Natural killer cell treated with Interleukin-12 subunit alpha and Interleukin-12 subunit beta and Interleukin-15 and Interleukin-18, amount 100 ng/mL, for 72 hours (primary cell): ENCODE measurements around the gene ZNF81. TPM values are rescaled to one million over a fixed set of nuclear protein-coding genes. Genes with fewer than 3 reads are reported as not detected.

Experiments
- ATAC-seq, 2 donors: fragments of 150-1000 bp; cut with Tn5 transposase in 1 of 2; sonication (Bioruptor Pico), chemical (Tn5 transposase) in 1 of 2; 2 replicates each; pipeline ENCODE4 v1.10.0; 2021
- DNase-seq: peaks from one replicate; pipeline ENCODE4 v3.0.0; 2022; ENCODE audit warnings: low spot score
- H3K27ac Mint-ChIP-seq, 2 donors: 1 replicate in 1 of 2; 2 replicates in 1 of 2; pipeline ENCODE4 v1.8.0; 2022; ENCODE audit warnings: mixed read lengths in 2 of 2, mild to moderate bottlenecking in 1 of 2, moderate library complexity in 1 of 2
- H3K27me3 Mint-ChIP-seq, 2 donors: 1 replicate in 1 of 2; 2 replicates in 1 of 2; pipeline ENCODE4 v1.8.0; 2022; ENCODE audit warnings: mixed read lengths in 2 of 2
- H3K36me3 Mint-ChIP-seq: one replicate; pipeline ENCODE4 v1.8.0; 2022; ENCODE audit warnings: mixed read lengths
- H3K4me1 Mint-ChIP-seq, 2 donors: 1 replicate in 1 of 2; 2 replicates in 1 of 2; pipeline ENCODE4 v1.8.0; 2022; ENCODE audit warnings: low read depth in 2 of 2, mixed read lengths in 2 of 2, mild to moderate bottlenecking in 1 of 2
- H3K4me3 Mint-ChIP-seq: one replicate; pipeline ENCODE4 v1.8.0; 2022; ENCODE audit warnings: mixed read lengths
- H3K9me3 Mint-ChIP-seq: 2 replicates; pipeline ENCODE4 v1.8.0; 2022; ENCODE audit warnings: mixed read lengths
- total RNA-seq, 2 donors: library from RNA; stranded (reverse); gene quantifications; one replicate each; pipeline ENCODE4 v1.2.3, GENCODE V29; 2022

ZNF81 gene
- total RNA-seq, 2 donors from 2014 or later = 13.3 to 17.9 TPM

- DNase-seq (no peak), ATAC-seq (no peak)
- peaks cover 0 to 4% of the 10 kb centered on the region in 2 donors for H3K27me3 Mint-ChIP-seq
- no peaks in the 10 kb centered on the region for H3K9me3 Mint-ChIP-seq
- no peak overlapping the region for H3K4me3 Mint-ChIP-seq
- no peaks in the 10 kb centered on the region for H3K36me3 Mint-ChIP-seq
- peak overlapping the region in 1 of 2 donors; percentile 13 for H3K27ac Mint-ChIP-seq
- H3K4me1 Mint-ChIP-seq = no peaks in the 10 kb centered on the region
Observed at GRCh38 chrX:47859686-47860085, 23.0 kb downstream of the ZNF81 start.

DNA sequence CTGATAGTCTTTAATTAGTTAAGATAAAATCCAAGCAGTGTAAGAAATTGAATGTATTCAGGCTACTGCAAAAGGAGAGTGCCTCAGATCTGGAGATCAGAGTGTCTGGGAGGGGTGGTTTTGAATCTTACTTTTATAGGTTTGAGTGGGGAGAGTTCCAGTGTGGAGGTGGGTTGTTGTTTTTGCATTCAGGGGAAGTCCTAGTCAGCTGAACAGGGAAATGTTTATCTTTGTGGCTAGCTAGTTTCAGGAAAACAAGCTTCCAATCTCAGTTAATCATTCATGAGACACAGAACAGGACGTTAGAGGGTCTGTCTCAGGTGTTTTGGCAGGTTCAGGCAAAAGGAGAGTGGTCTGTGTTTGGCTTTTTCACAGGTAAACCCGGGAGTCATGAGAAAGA, 26.0 kb downstream of the ZNF81 start:
- Mint-ChIP-seq H3K27ac (no peak overlapping the region), H3K4me3 (no peak overlapping the region), H3K9me3 (no peaks in the 10 kb centered on the region), H3K27me3 (peaks cover 0 to 2% of the 10 kb centered on the region in 2 donors), H3K36me3 (no peaks in the 10 kb centered on the region), H3K4me1 (no peaks in the 10 kb centered on the region)
- DNase-seq (no peak), ATAC-seq (no peak)

DNA sequence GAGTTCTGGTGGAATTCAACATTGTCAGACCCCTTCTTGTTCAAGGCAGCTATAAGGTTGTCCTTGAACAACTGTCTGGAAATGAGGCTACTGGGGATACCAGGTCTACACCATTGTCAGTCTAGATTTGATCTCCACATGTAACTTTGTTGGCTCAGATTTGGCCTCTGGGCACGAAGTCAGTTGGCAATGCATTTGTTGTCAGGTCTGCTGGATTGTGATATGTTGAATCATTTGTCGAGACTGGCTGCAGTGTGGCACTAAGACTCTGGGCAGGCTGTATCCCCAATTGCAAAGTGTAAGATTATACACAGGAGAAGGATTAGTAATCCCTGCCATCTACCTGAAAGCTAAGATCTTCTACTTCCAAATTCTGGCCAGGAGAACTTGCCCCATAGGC, 26.5 kb downstream of the ZNF81 start:
- ATAC-seq (no peak), DNase-seq (no peak)
- Mint-ChIP-seq H3K4me3 (no peak overlapping the region), H3K27me3 (peaks cover 0 to 2% of the 10 kb centered on the region in 2 donors), H3K4me1 (no peaks in the 10 kb centered on the region), H3K36me3 (no peaks in the 10 kb centered on the region), H3K9me3 (no peaks in the 10 kb centered on the region), H3K27ac (no peak overlapping the region)

GRCh38 chrX:47864300-47864699, 27.6 kb downstream of the ZNF81 start:
- H3K4me1 Mint-ChIP-seq = no peaks in the 10 kb centered on the region
- no peak overlapping the region for H3K4me3 Mint-ChIP-seq
- no peak overlapping the region for H3K27ac Mint-ChIP-seq
- peaks cover 0 to 5% of the 10 kb centered on the region in 2 donors for H3K27me3 Mint-ChIP-seq
- H3K36me3 Mint-ChIP-seq = no peaks in the 10 kb centered on the region
- DNase-seq (no peak), ATAC-seq (no peak)
- no peaks in the 10 kb centered on the region for H3K9me3 Mint-ChIP-seq

DNA sequence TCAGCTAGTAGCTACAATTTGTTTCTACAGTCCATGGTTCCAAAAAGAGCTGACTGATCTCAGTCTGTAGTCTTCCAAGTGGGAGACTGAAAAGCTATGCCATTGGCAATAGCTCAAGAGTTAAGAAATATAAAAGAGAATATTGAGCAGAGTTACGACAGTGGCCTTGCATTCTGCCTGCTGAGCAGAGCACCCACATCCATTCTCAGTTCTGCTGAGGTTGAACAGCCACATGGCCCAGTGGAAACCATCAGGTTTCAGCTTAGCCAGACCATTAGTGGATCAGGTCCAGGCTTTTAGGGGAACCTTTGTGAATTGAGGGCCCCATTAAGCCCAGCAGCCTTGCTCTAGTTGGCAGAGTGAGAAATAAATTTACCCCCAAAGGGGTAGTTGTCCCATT, 28.1 kb downstream of the ZNF81 start:
- H3K9me3 Mint-ChIP-seq = no peaks in the 10 kb centered on the region
- peaks cover 0 to 5% of the 10 kb centered on the region in 2 donors for H3K27me3 Mint-ChIP-seq
- no peaks in the 10 kb centered on the region for H3K4me1 Mint-ChIP-seq
- no peak overlapping the region for H3K4me3 Mint-ChIP-seq
- H3K27ac Mint-ChIP-seq = no peak overlapping the region
- DNase-seq (no peak), ATAC-seq (no peak)
- no peaks in the 10 kb centered on the region for H3K36me3 Mint-ChIP-seq

GRCh38 chrX:47873123-47873522, 36.4 kb downstream of the ZNF81 start:
- no peak overlapping the region for H3K27ac Mint-ChIP-seq
- H3K9me3 Mint-ChIP-seq = peaks cover 3% of the 10 kb centered on the region
- no peak for DNase-seq
- H3K4me3 Mint-ChIP-seq = no peak overlapping the region
- no peak for ATAC-seq
- H3K4me1 Mint-ChIP-seq = peaks cover 0 to 5% of the 10 kb centered on the region in 2 donors
- H3K36me3 Mint-ChIP-seq = peaks cover 11% of the 10 kb centered on the region
- peaks cover 0 to 3% of the 10 kb centered on the region in 2 donors for H3K27me3 Mint-ChIP-seq

DNA sequence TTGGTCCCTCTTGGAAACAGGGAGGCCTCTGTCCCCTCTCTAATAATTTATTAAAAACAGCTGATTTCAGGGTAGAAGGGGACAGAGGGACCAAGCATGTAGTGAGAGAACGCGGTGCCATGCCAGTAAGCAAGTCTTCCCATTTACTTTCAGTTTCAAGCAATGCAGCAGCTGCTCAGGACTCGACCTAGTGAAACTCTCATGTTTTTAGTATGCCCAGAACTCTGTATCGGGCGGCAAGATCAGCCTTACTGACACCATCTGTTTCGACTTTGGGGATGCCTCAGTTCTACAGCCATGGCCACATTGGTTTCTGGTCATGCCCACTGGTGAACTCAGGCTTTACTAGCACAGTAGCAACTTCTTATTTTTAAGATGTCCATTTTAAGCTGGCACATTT, 40.6 kb downstream of the ZNF81 start:
- ATAC-seq (no peak), DNase-seq (no peak)
- H3K4me1 Mint-ChIP-seq = peaks cover 0 to 14% of the 10 kb centered on the region in 2 donors
- H3K27ac Mint-ChIP-seq = no peak overlapping the region
- peaks cover 12% of the 10 kb centered on the region for H3K36me3 Mint-ChIP-seq
- H3K9me3 Mint-ChIP-seq = peaks cover under 1% of the 10 kb centered on the region
- H3K27me3 Mint-ChIP-seq = no peaks in the 10 kb centered on the region
- H3K4me3 Mint-ChIP-seq = no peak overlapping the region

DNA sequence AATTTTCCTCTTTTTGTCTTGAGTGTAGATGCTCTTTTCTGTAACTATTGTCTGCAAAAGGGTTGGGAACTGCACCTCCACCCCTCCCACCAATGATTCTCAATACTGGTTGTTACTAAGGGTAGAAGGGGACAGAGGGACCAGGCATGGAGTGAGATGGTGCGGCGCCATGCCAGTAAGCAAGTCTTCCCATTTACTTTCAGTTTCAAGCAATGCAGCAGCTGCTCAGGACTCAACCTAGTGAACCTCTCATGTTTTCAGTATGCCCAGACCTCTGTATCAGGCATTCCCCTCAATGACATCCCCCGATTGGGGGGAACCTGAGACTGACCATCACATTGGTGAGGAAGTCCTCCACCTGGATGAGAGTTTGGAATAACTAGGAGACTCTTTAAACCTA, 41.5 kb downstream of the ZNF81 start:
- Mint-ChIP-seq H3K27ac (no peak overlapping the region), H3K4me1 (peaks cover 0 to 14% of the 10 kb centered on the region in 2 donors), H3K9me3 (no peaks in the 10 kb centered on the region), H3K27me3 (no peaks in the 10 kb centered on the region), H3K4me3 (no peak overlapping the region), H3K36me3 (peaks cover 12% of the 10 kb centered on the region)
- ATAC-seq (no peak), DNase-seq (no peak)

- Mint-ChIP-seq H3K4me3 (no peak overlapping the region), H3K4me1 (peaks cover 0 to 14% of the 10 kb centered on the region in 2 donors)
Observed at GRCh38 chrX:47879463-47879862, 42.8 kb downstream of the ZNF81 start.

GRCh38 chrX:47880927-47881326, 44.2 kb downstream of the ZNF81 start:
- Mint-ChIP-seq H3K36me3 (peaks cover 6% of the 10 kb centered on the region), H3K4me1 (peaks cover 0 to 14% of the 10 kb centered on the region in 2 donors), H3K27ac (no peak overlapping the region), H3K4me3 (no peak overlapping the region), H3K9me3 (no peaks in the 10 kb centered on the region), H3K27me3 (no peaks in the 10 kb centered on the region)
- DNase-seq (no peak), ATAC-seq (no peak)

More at GRCh38 chrX:47879463-47879862, 42.8 kb downstream of the ZNF81 start:
- DNase-seq (no peak), ATAC-seq (no peak)
- Mint-ChIP-seq H3K27ac (no peak overlapping the region), H3K9me3 (no peaks in the 10 kb centered on the region), H3K36me3 (peaks cover 6% of the 10 kb centered on the region), H3K27me3 (no peaks in the 10 kb centered on the region)

GRCh38 chrX:47885501-47885900, 48.8 kb downstream of the ZNF81 start:
- H3K4me3 Mint-ChIP-seq = no peak overlapping the region
- ATAC-seq = no peak

GRCh38 chrX:47898024-47898423, 61.3 kb downstream of the ZNF81 start:
- DNase-seq (no peak), ATAC-seq (no peak)
- H3K9me3 Mint-ChIP-seq = no peaks in the 10 kb centered on the region
- no peak overlapping the region for H3K4me3 Mint-ChIP-seq
- H3K27me3 Mint-ChIP-seq = no peaks in the 10 kb centered on the region
- H3K36me3 Mint-ChIP-seq = no peaks in the 10 kb centered on the region
- no peak overlapping the region for H3K27ac Mint-ChIP-seq
- H3K4me1 Mint-ChIP-seq = no peaks in the 10 kb centered on the region

More at GRCh38 chrX:47885501-47885900, 48.8 kb downstream of the ZNF81 start:
- no peak for DNase-seq
- H3K27ac Mint-ChIP-seq = no peak overlapping the region
- H3K36me3 Mint-ChIP-seq = peaks cover 13% of the 10 kb centered on the region
- no peaks in the 10 kb centered on the region for H3K9me3 Mint-ChIP-seq
- no peaks in the 10 kb centered on the region for H3K27me3 Mint-ChIP-seq
- no peaks in the 10 kb centered on the region for H3K4me1 Mint-ChIP-seq

DNA sequence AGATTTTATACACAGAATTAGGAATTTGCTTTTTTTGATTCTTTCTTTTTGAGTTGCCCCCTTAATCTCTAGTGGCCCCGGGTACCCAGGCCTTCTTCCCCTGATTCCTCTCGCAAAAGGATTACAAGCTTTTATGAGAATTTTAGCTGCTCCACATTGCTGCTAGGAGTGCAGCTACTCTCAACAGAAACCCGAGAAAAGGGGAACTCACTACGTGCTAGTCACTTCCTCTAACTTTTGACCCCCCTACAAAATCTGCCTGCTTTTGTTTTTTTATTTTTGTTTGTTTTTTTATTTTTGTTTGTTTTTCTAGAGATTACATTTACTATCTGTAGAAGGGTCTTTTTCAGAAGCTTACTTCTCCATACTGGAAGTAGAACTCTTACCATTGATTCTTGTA, 64.1 kb downstream of the ZNF81 start:
- no peaks in the 10 kb centered on the region for H3K36me3 Mint-ChIP-seq
- H3K4me3 Mint-ChIP-seq = no peak overlapping the region
- no peaks in the 10 kb centered on the region for H3K9me3 Mint-ChIP-seq
- DNase-seq (no peak), ATAC-seq (no peak)
- no peak overlapping the region for H3K27ac Mint-ChIP-seq
- no peaks in the 10 kb centered on the region for H3K27me3 Mint-ChIP-seq
- no peaks in the 10 kb centered on the region for H3K4me1 Mint-ChIP-seq

DNA sequence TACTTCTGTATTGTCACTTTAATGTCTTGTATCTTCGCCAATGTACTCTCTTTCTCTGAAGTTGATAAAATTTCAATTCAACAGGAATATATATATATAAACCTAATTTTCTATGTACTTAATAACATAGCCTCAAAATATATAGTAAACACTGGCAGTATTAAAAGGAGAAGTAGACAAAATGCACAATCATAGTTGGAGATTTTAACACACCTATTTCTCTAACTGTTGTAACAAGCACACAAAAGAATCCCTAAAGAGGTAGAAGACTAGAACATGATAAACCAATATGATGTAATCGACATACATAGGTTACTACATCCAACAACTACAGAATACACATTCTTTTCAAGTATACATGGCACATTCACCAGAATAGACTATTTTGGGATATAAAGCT, 65.5 kb downstream of the ZNF81 start:
- ATAC-seq = no peak

GRCh38 chrX:47915886-47916493, 79.3 kb downstream of the ZNF81 start:
- H3K36me3 Mint-ChIP-seq = peaks cover 39% of the 10 kb centered on the region
- H3K27me3 Mint-ChIP-seq = no peaks in the 10 kb centered on the region
- ATAC-seq = no peak
- no peak for DNase-seq
- peaks cover 15% of the 10 kb centered on the region for H3K9me3 Mint-ChIP-seq
- no peaks in the 10 kb centered on the region for H3K4me1 Mint-ChIP-seq
- H3K4me3 Mint-ChIP-seq = no peak overlapping the region
- H3K27ac Mint-ChIP-seq = no peak overlapping the region

More for the DNA sequence above, 65.5 kb downstream of the ZNF81 start:
- no peak overlapping the region for H3K27ac Mint-ChIP-seq
- no peak for DNase-seq
- no peaks in the 10 kb centered on the region for H3K4me1 Mint-ChIP-seq
- H3K27me3 Mint-ChIP-seq = no peaks in the 10 kb centered on the region
- no peaks in the 10 kb centered on the region for H3K36me3 Mint-ChIP-seq
- H3K9me3 Mint-ChIP-seq = no peaks in the 10 kb centered on the region
- H3K4me3 Mint-ChIP-seq = no peak overlapping the region
